H9 (cell line): ENCODE results near the gene IPO9. TPM values are rescaled to one million over a fixed set of nuclear protein-coding genes. Genes with fewer than 3 reads are reported as not detected.

Experiments used
- DNase-seq: peaks from one replicate; pipeline ENCODE4 v3.0.0-alpha.2; 2017
- H2AFZ ChIP-seq: one replicate; pipeline ENCODE4 v1.6.1; 2013; ENCODE audit warnings: mild to moderate bottlenecking, low read length, control low read depth, moderate library complexity
- H2AK5ac ChIP-seq: 2 replicates; pipeline ENCODE4 v1.6.1; 2013; ENCODE audit warnings: low read length, control low read depth, mixed read lengths; ENCODE audit not compliant: insufficient read length
- H2BK120ac ChIP-seq: one replicate; pipeline ENCODE4 v1.6.1; 2013; ENCODE audit warnings: low read depth, mild to moderate bottlenecking, low read length, control low read depth, inconsistent platforms; ENCODE audit not compliant: poor library complexity, severe bottlenecking
- H2BK12ac ChIP-seq: 2 replicates; pipeline ENCODE4 v1.6.1; 2013; ENCODE audit warnings: low read length, control low read depth, mixed read lengths, low read depth; ENCODE audit not compliant: insufficient read length
- H2BK15ac ChIP-seq: 2 replicates; pipeline ENCODE4 v1.6.1; 2013; ENCODE audit warnings: low read depth, low read length, control low read depth
- H2BK20ac ChIP-seq: one replicate; pipeline ENCODE4 v1.6.1; 2013; ENCODE audit warnings: low read depth, mild to moderate bottlenecking, low read length, control low read depth, inconsistent platforms; ENCODE audit not compliant: poor library complexity, severe bottlenecking
- H2BK5ac ChIP-seq: 2 replicates; pipeline ENCODE4 v1.6.1; 2013; ENCODE audit warnings: low read length, control low read depth, mixed read lengths; ENCODE audit not compliant: insufficient read length
- H3K14ac ChIP-seq: 2 replicates; pipeline ENCODE4 v1.6.1; 2013; ENCODE audit warnings: low read length, control low read depth; ENCODE audit not compliant: insufficient read depth
- H3K18ac ChIP-seq: 2 replicates; pipeline ENCODE4 v1.6.1; 2013; ENCODE audit warnings: low read depth, mild to moderate bottlenecking, mixed read lengths, low read length, control low read depth; ENCODE audit not compliant: insufficient read length
- H3K23ac ChIP-seq: 2 replicates; pipeline ENCODE4 v1.6.1; 2013; ENCODE audit warnings: low read length, control low read depth, mixed read lengths, low read depth; ENCODE audit not compliant: insufficient read length
- H3K23me2 ChIP-seq: 2 replicates; pipeline ENCODE4 v1.6.1; 2013; ENCODE audit warnings: low read depth, mild to moderate bottlenecking, mixed read lengths, low read length, control low read depth; ENCODE audit not compliant: insufficient read length, poor library complexity, severe bottlenecking
- H3K27ac ChIP-seq: 2 replicates; pipeline ENCODE4 v1.5.1; 2013; ENCODE audit warnings: low read length, control low read depth, mixed read lengths, low read depth; ENCODE audit not compliant: insufficient read length
- H3K27me3 ChIP-seq: 2 replicates; pipeline ENCODE4 v1.6.1; 2013; ENCODE audit warnings: low read length, control low read depth, inconsistent platforms; ENCODE audit not compliant: insufficient read depth
- H3K4ac ChIP-seq: 2 replicates; pipeline ENCODE4 v1.6.1; 2013; ENCODE audit warnings: low read depth, mild to moderate bottlenecking, control low read depth, inconsistent platforms, low read length, moderate library complexity
- H3K4me1 ChIP-seq: 2 replicates; pipeline ENCODE4 v1.6.1; 2013; ENCODE audit warnings: low read length, control low read depth, inconsistent platforms; ENCODE audit not compliant: insufficient read depth
- H3K4me2 ChIP-seq: 2 replicates; pipeline ENCODE4 v1.6.1; 2013; ENCODE audit warnings: low read length, control low read depth, mixed read lengths; ENCODE audit not compliant: insufficient read length, insufficient read depth
- H3K56ac ChIP-seq: 2 replicates; pipeline ENCODE4 v1.6.1; 2013; ENCODE audit warnings: low read depth, mild to moderate bottlenecking, mixed read lengths, low read length, control low read depth; ENCODE audit not compliant: insufficient read length
- H3K79me1 ChIP-seq: 2 replicates; pipeline ENCODE4 v1.6.1; 2013; ENCODE audit warnings: low read depth, mild to moderate bottlenecking, moderate library complexity, low read length, control low read depth, inconsistent platforms; ENCODE audit not compliant: insufficient read depth, poor library complexity, severe bottlenecking
- H3K79me2 ChIP-seq: 2 replicates; pipeline ENCODE4 v1.6.1; 2013; ENCODE audit warnings: low read length, control low read depth, inconsistent platforms; ENCODE audit not compliant: insufficient read depth
- H3K9ac ChIP-seq: 2 replicates; pipeline ENCODE4 v1.6.1; 2013; ENCODE audit warnings: low read length, control low read depth, mixed read lengths; ENCODE audit not compliant: insufficient read length; ENCODE audit errors: extremely low read depth
- H3K9me3 ChIP-seq: one replicate; pipeline ENCODE4 v1.6.1; 2013; ENCODE audit warnings: low read depth, low read length, inconsistent platforms; ENCODE audit not compliant: control insufficient read depth
- H3T11ph ChIP-seq: one replicate; pipeline ENCODE4 v1.6.1; 2013; ENCODE audit warnings: mild to moderate bottlenecking, low read length, control low read depth, inconsistent platforms
- H4K20me1 ChIP-seq: one replicate; pipeline ENCODE4 v1.6.1; 2013; ENCODE audit not compliant: control insufficient read depth, insufficient read length, insufficient read depth
- H4K5ac ChIP-seq: 2 replicates; pipeline ENCODE4 v1.6.1; 2013; ENCODE audit warnings: low read depth, mild to moderate bottlenecking, mixed read lengths, low read length, control low read depth; ENCODE audit not compliant: insufficient read length
- H4K8ac ChIP-seq: replicated peaks from 2 replicates; pipeline ENCODE4 v1.6.1; 2013; ENCODE audit warnings: low read length, control low read depth, mixed read lengths, low read depth; ENCODE audit not compliant: insufficient read length
- H4K91ac ChIP-seq: 2 replicates; pipeline ENCODE4 v1.6.1; 2013; ENCODE audit warnings: low read depth, mild to moderate bottlenecking, moderate library complexity, mixed read lengths, low read length, control low read depth; ENCODE audit not compliant: insufficient read length
- H3K27ac Mint-ChIP-seq, 3 experiments: 2 replicates in 2 of 3; 3 replicates in 1 of 3; pipeline ENCODE4 v1.8.0; 2020 to 2021; ENCODE audit warnings: mixed read lengths in 3 of 3, mild to moderate bottlenecking in 1 of 3, moderate library complexity in 1 of 3
- H3K27me3 Mint-ChIP-seq: 2 replicates; pipeline ENCODE4 v1.8.0; 2021; ENCODE audit warnings: low read depth, mild to moderate bottlenecking, moderate library complexity, mixed read lengths
- H3K36me3 Mint-ChIP-seq, 3 experiments: 2 replicates in 2 of 3; 3 replicates in 1 of 3; pipeline ENCODE4 v1.8.0; 2020 to 2021; ENCODE audit warnings: low read depth in 3 of 3, mixed read lengths in 3 of 3; ENCODE audit not compliant: insufficient read depth in 1 of 3
- H3K4me1 Mint-ChIP-seq, 2 experiments: 2 replicates each; pipeline ENCODE4 v1.8.0; 2020; ENCODE audit warnings: mixed read lengths in 2 of 2
- H3K4me3 Mint-ChIP-seq, 2 experiments: 2 replicates in 1 of 2; 3 replicates in 1 of 2; pipeline ENCODE4 v1.8.0; 2020 to 2021; ENCODE audit warnings: mild to moderate bottlenecking in 2 of 2, mixed read lengths in 2 of 2, moderate library complexity in 1 of 2
- H3K9me3 Mint-ChIP-seq, 2 experiments: 2 replicates in 1 of 2; 3 replicates in 1 of 2; pipeline ENCODE4 v1.8.0; 2020; ENCODE audit warnings: mild to moderate bottlenecking in 2 of 2, mixed read lengths in 2 of 2, moderate library complexity in 1 of 2
- WGBS: extraction: QIAGEN DNeasy Blood & Tissue Kit; methylation state at CpG from one replicate; pipeline ENCODE4 v1.1.7; 2013; ENCODE audit warnings: missing lambda C conversion rate, low lambda C conversion rate, mixed read lengths; ENCODE audit not compliant: insufficient read length; ENCODE audit errors: extremely low coverage; 5-methylcytosine and 5-hydroxymethylcytosine counted together
- total RNA-seq: library from RNA; stranded (reverse); gene quantifications from 2 replicates; pipeline ENCODE4 v1.2.1, GENCODE V29; 2021
- TF ChIP-seq, protein P1 (sequence below): fragments of 200-600 bp; sonication (generic); conservative IDR thresholded peaks from 3 replicates; pipeline ENCODE4 v1.8.0; 2021; ENCODE audit warnings: antibody characterized with exemption, mild to moderate bottlenecking

Gene IPO9
- total RNA-seq, 1 experiment from 2014 or later, result 104 TPM

- TF ChIP-seq, protein P1, sequence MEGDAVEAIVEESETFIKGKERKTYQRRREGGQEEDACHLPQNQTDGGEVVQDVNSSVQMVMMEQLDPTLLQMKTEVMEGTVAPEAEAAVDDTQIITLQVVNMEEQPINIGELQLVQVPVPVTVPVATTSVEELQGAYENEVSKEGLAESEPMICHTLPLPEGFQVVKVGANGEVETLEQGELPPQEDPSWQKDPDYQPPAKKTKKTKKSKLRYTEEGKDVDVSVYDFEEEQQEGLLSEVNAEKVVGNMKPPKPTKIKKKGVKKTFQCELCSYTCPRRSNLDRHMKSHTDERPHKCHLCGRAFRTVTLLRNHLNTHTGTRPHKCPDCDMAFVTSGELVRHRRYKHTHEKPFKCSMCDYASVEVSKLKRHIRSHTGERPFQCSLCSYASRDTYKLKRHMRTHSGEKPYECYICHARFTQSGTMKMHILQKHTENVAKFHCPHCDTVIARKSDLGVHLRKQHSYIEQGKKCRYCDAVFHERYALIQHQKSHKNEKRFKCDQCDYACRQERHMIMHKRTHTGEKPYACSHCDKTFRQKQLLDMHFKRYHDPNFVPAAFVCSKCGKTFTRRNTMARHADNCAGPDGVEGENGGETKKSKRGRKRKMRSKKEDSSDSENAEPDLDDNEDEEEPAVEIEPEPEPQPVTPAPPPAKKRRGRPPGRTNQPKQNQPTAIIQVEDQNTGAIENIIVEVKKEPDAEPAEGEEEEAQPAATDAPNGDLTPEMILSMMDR, result no peak
- no peak overlapping the region for H3K18ac ChIP-seq
- no peak overlapping the region for H2AFZ ChIP-seq
- H4K5ac ChIP-seq, result no peak overlapping the region
- H2BK20ac ChIP-seq, result no peak overlapping the region
- no peak overlapping the region for H3K27ac ChIP-seq
- H3K4me1 Mint-ChIP-seq, result peaks cover 24% of the 10 kb centered on the region in 2 experiments
- H3K4me1 ChIP-seq, result no peaks in the 10 kb centered on the region; the same call in 1 of the 2 replicates
- H3K9ac ChIP-seq, result no peak overlapping the region
- H3K23me2 ChIP-seq, result peaks cover 5% of the 10 kb centered on the region
- DNase-seq, result no peak
- H3K23ac ChIP-seq, result no peak overlapping the region
- H4K91ac ChIP-seq, result no peak overlapping the region
- H4K8ac ChIP-seq, result no peak overlapping the region
- no peak overlapping the region for H3K14ac ChIP-seq
- no peaks in the 10 kb centered on the region for H3K79me2 ChIP-seq
- H3K4me3 Mint-ChIP-seq, result peak overlapping the region in 1 of 2 experiments; percentile 83; a peak in 1 of 5 replicates
- H3K4me2 ChIP-seq, result no peak overlapping the region
- no peaks in the 10 kb centered on the region for H4K20me1 ChIP-seq
- H3K27ac Mint-ChIP-seq, result no peak overlapping the region
- H3K9me3 Mint-ChIP-seq, result no peaks in the 10 kb centered on the region
- H3T11ph ChIP-seq, result no peak overlapping the region
- no peaks in the 10 kb centered on the region for H3K36me3 Mint-ChIP-seq
- no peak overlapping the region for H2BK12ac ChIP-seq
- no peaks in the 10 kb centered on the region for H3K79me1 ChIP-seq
- no peak overlapping the region for H2BK5ac ChIP-seq
- peaks cover 15% of the 10 kb centered on the region for H3K27me3 Mint-ChIP-seq
- H3K4ac ChIP-seq, result no peak overlapping the region
- no peak overlapping the region for H2AK5ac ChIP-seq
- no peak overlapping the region for H2BK120ac ChIP-seq
- H2BK15ac ChIP-seq, result no peak overlapping the region
- H3K9me3 ChIP-seq, result no peaks in the 10 kb centered on the region
- no peak overlapping the region for H3K56ac ChIP-seq
- H3K27me3 ChIP-seq, result no peaks in the 10 kb centered on the region
- WGBS, result no CpG with 5 or more reads among the region's 5 CpGs
These were observed 58.3 kb downstream of the IPO9 start for GRCh38 chr1:201887116-201887866.
